ENCODE data around the gene DNAH8. TPM values are rescaled to one million over a fixed set of nuclear protein-coding genes. Genes with fewer than 3 reads are reported as not detected.

DNAH8 gene
- total RNA-seq, 1 donor from 2014 or later, result 1.1 TPM

DNA sequence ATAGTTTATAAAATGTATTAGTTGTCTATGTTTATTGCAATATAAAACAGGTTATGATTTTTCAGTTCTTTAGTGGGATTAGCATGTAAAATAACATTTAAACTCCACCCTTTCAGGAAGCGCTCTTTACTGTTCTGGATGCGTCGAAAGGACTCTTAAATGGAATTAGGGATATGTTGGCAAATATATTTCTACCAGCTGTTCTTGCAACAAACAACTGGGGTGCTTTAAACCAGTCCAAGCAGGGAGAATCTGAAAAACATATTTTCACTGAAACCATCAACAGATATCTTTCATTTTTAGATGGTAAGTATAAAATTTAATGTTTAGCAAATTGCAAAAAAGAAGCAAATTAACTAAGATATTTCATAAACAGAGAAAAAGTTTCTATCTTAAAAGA is 21.8 kb downstream of the DNAH8 start:
- no peaks in the 10 kb centered on the region for H3K79me2 ChIP-seq (ENCODE audit: low read depth)
- Mint-ChIP-seq H3K9me3 (peaks cover 5% of the 10 kb centered on the region), H3K27ac (no peak overlapping the region), H3K36me3 (no peaks in the 10 kb centered on the region), H3K4me1 (no peaks in the 10 kb centered on the region), H3K27me3 (ENCODE audit: insufficient read depth, low read depth) (no peaks in the 10 kb centered on the region), H3K4me3 (no peak overlapping the region)
- no peak overlapping the region for H2AFZ ChIP-seq (replicated peaks)
- no peaks in the 10 kb centered on the region for H3F3A ChIP-seq (ENCODE audit: low read depth)
- DNase-seq (ENCODE audit: low spot score), result no peak
- H3K4me1 ChIP-seq, result peaks cover 6% of the 10 kb centered on the region
- H3K27ac ChIP-seq, result no peak overlapping the region
- TF ChIP-seq, protein P1, sequence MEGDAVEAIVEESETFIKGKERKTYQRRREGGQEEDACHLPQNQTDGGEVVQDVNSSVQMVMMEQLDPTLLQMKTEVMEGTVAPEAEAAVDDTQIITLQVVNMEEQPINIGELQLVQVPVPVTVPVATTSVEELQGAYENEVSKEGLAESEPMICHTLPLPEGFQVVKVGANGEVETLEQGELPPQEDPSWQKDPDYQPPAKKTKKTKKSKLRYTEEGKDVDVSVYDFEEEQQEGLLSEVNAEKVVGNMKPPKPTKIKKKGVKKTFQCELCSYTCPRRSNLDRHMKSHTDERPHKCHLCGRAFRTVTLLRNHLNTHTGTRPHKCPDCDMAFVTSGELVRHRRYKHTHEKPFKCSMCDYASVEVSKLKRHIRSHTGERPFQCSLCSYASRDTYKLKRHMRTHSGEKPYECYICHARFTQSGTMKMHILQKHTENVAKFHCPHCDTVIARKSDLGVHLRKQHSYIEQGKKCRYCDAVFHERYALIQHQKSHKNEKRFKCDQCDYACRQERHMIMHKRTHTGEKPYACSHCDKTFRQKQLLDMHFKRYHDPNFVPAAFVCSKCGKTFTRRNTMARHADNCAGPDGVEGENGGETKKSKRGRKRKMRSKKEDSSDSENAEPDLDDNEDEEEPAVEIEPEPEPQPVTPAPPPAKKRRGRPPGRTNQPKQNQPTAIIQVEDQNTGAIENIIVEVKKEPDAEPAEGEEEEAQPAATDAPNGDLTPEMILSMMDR (IDR thresholded peaks at IDR 0.05), result no peak
- no peak for TF ChIP-seq EZH2 (IDR thresholded peaks at IDR 0.05)
- TF ChIP-seq EZH2phosphoT487 (IDR thresholded peaks at IDR 0.05), result no peak
- no peak overlapping the region for H3K4me2 ChIP-seq
- H3K9ac ChIP-seq, result no peak overlapping the region
- no peaks in the 10 kb centered on the region for H3K9me3 ChIP-seq (ENCODE audit: low read depth)
- H3K4me3 ChIP-seq, result no peak overlapping the region
- H3K36me3 ChIP-seq, result no peaks in the 10 kb centered on the region
- H3K27me3 ChIP-seq, result peaks cover 5% of the 10 kb centered on the region
- no peaks in the 10 kb centered on the region for H4K20me1 ChIP-seq (ENCODE audit: low read depth)

DNA sequence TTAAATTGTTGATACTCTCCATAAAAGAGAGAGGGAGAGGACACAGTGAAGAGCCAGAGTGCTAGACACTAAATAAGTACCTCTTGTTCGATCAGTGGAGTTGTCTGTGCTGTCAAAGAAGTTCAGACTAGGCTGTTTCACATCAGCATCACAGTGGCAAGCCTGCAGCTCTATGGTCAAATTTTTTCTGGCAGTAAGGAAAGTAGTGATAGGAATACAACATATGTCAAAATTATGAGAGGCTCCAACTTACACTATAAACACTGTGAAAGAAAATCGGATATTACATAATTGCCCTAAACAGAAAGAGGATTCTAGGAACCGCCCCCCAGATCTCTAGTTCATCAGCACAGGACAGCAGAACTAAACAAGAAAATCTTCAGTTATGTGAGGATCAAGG is 23.1 kb downstream of the DNAH8 start:
- no peak overlapping the region for H3K4me3 ChIP-seq
- no peaks in the 10 kb centered on the region for H4K20me1 ChIP-seq (ENCODE audit: low read depth)
- peaks cover 5% of the 10 kb centered on the region for H3K27me3 ChIP-seq
- no peak overlapping the region for H3K4me2 ChIP-seq
- no peaks in the 10 kb centered on the region for H3K4me1 ChIP-seq
- Mint-ChIP-seq H3K36me3 (no peaks in the 10 kb centered on the region), H3K27ac (no peak overlapping the region), H3K4me1 (no peaks in the 10 kb centered on the region), H3K27me3 (ENCODE audit: insufficient read depth, low read depth) (no peaks in the 10 kb centered on the region), H3K4me3 (no peak overlapping the region), H3K9me3 (peaks cover 5% of the 10 kb centered on the region)
- no peaks in the 10 kb centered on the region for H3F3A ChIP-seq (ENCODE audit: low read depth)
- DNase-seq (ENCODE audit: low spot score), result no peak
- no peaks in the 10 kb centered on the region for H3K36me3 ChIP-seq
- no peaks in the 10 kb centered on the region for H3K79me2 ChIP-seq (ENCODE audit: low read depth)
- H3K9me3 ChIP-seq (ENCODE audit: low read depth), result no peaks in the 10 kb centered on the region
- no peak for TF ChIP-seq EZH2phosphoT487 (IDR thresholded peaks at IDR 0.05)
- TF ChIP-seq, protein P1 (IDR thresholded peaks at IDR 0.05), result no peak
- no peak for TF ChIP-seq EZH2 (IDR thresholded peaks at IDR 0.05)
- H2AFZ ChIP-seq (replicated peaks), result no peak overlapping the region
- H3K9ac ChIP-seq, result no peak overlapping the region
- no peak overlapping the region for H3K27ac ChIP-seq

DNA sequence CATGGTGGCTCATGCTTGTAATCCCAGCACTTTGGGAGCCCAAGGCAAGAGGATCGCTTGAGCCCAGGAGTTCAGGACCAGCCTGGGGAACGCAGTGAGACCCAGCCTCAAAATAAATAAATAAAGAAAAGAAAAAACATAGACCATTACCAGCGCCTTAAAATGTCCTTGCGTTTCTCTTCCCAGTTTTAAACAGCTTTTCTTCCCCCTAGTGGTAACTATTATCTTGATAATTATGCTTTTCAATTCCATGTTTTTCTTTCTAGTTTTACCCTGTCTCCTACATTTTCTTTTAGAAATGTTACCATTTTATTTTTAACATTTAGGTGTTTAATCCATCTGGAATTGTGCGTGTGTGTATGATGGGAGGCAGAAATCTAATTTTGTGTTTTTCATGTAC is 24.4 kb downstream of the DNAH8 start:
- Histone ChIP-seq H2AFZ (replicated peaks) (no peak overlapping the region), H3K4me3 (no peak overlapping the region), H3K4me1 (no peaks in the 10 kb centered on the region), H3K9ac (no peak overlapping the region), H3K36me3 (no peaks in the 10 kb centered on the region), H3K27me3 (peaks cover 5% of the 10 kb centered on the region), H3K79me2 (ENCODE audit: low read depth) (no peaks in the 10 kb centered on the region), H3K9me3 (ENCODE audit: low read depth) (no peaks in the 10 kb centered on the region), H3F3A (ENCODE audit: low read depth) (no peaks in the 10 kb centered on the region), H4K20me1 (ENCODE audit: low read depth) (no peaks in the 10 kb centered on the region), H3K27ac (no peak overlapping the region), H3K4me2 (no peak overlapping the region)
- Mint-ChIP-seq H3K36me3 (no peaks in the 10 kb centered on the region), H3K9me3 (peaks cover 5% of the 10 kb centered on the region), H3K4me1 (no peaks in the 10 kb centered on the region), H3K4me3 (no peak overlapping the region), H3K27me3 (ENCODE audit: insufficient read depth, low read depth) (no peaks in the 10 kb centered on the region), H3K27ac (no peak overlapping the region)
- no peak for DNase-seq (ENCODE audit: low spot score)
- no peak for TF ChIP-seq EZH2phosphoT487 (IDR thresholded peaks at IDR 0.05)
- no peak for TF ChIP-seq EZH2 (IDR thresholded peaks at IDR 0.05)
- TF ChIP-seq, protein P1 (IDR thresholded peaks at IDR 0.05), result peak; percentile 54

Measured in neural progenitor cell (in vitro differentiated cells).